ENCODE results near the gene RPLP2.
A peak's percentile ranks its signal among the peaks of the same experiment; 100 is the strongest.

Gene RPLP2

DNA sequence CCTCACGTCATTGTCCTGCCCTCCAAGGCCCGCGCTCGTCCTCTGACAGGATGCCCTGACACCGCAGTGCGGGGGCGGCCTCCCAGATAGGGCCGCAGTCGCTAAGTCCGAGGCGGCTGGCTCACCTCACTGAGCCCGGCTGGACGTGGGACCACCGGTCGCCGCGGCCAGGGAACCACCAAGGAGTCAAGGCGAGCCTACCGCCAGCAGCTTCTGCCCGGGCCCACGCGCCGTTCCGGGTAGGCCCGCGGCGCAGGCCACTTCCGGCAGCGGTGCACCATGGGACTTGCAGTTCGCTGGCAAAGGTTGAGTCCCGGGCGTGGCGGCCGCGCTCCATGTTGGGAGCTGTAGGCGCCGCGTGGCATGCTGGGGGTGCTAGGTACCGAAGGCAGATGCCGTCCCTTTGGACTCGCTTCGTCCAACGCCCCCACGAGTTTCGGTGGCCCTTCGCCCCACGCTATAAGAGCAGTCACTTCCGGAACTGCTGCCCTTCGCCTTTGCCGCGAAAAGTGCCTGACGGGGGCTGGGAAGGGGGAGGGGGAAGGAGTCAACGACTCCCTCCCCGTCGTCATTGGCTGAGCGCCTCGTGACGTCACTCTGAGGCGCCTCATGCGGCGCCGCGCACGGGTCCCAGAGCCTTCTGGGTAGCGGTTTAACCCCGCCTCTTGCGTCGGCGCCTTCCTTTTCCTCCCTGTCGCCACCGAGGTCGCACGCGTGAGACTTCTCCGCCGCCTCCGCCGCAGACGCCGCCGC, at the start of gene RPLP2:
Gene RPLP2 (plus strand): TSS at position 681 of the 753 bp plus-strand sequence. CDS start 268 bp downstream, outside the sequence.
- peak; percentile 96 to 100 (median 99) for DNase-seq

DNA sequence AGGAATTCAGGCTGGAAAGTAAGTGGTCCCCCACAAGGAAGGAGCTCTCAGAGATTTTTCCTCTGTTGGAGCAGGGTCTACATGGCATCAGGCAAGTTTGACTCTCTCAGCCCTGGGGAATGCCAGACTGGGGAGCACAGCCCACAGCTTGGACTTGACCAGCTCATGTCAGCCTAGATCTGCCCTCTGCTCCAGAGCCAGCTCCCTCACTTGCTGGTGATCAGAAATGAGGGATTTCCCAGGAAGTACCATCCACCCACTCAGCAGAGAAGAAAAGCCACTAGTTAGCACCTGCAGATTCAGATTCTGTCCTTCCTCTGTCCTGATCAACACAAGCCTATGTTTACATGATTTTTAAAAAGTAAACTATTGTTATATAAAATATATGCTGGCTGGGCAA, 49.5 kb upstream of the RPLP2 start:
- no peak for DNase-seq

DNA sequence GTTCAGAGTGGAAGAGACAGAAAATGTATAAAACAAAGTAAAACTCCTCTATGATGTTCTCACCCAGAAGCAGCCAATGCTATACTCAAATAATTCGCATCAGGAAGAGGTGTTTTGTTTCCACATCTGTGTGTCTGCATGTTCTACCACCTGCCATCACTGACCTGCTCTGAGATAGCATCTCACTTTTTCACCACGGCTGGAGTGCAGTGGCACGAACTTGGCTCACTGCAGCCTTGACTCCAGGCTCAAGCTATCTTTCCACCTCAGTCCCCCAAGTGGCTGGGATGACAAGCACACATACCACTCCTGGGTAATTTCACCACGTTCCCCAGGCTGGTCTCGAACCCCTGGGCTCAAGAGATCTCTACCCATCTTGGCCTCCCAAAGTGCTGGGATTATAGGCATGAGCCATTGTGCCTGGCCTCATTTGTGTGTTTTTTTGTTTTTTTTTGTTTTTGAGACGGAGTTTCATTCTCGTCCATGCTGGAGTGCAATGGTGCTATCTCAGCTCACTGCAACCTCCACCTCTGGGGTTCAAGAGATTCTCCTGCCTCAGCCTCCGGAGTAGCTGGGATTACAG, 48.1 kb upstream of the RPLP2 start:
- no peak for DNase-seq

DNA sequence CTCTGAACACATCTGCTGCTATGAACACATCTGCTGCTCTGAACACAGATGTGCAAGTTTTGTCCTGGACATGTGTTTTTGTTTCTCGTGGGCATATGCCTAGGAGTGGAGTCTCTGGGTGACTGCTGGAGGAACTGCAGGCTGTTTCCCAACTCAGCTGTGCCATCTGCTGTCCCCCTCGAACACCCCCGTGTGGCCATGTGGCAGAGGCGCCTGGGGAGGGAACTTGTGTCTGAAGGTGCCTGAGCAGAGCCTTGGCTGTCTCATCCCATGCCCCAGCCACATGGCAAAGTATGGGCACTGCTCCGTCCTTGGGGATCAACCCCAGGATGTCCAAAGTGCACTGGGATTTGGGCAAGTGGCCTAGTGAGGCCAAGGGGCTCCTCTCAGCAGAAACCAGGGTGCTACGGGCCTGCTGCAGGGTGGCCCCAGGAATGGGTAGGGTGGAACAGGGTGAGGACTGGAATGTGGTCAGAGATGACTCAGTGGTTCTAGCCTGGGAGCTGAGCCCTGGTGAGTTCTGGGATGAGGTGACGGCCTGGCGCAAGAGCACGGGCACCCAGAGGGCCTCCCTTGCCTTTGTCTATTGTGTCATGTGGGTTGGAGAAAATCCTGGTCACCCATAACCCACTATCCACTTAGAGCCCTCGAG, 47.2 kb upstream of the RPLP2 start:
- peak in 9 of 14 donors; percentile 21 to 84 (median 33) for DNase-seq

DNA sequence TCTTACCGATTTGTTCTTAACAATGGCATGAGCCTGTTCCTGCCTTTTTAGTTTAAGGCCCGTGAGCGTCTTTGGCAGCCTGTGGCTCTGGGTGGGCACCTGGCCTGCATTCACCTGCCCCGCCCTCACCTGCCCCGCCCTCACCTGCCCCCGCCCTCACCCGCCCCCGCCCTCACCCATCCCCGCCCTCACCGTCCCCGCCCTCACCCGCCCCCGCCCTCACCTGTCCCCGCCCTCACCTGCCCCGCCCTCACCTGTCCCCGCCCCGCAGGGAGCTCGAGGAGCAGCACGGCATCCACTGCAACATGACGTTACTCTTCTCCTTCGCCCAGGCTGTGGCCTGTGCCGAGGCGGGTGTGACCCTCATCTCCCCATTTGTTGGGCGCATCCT, 46.7 kb upstream of the RPLP2 start:
- no peak for DNase-seq

DNA sequence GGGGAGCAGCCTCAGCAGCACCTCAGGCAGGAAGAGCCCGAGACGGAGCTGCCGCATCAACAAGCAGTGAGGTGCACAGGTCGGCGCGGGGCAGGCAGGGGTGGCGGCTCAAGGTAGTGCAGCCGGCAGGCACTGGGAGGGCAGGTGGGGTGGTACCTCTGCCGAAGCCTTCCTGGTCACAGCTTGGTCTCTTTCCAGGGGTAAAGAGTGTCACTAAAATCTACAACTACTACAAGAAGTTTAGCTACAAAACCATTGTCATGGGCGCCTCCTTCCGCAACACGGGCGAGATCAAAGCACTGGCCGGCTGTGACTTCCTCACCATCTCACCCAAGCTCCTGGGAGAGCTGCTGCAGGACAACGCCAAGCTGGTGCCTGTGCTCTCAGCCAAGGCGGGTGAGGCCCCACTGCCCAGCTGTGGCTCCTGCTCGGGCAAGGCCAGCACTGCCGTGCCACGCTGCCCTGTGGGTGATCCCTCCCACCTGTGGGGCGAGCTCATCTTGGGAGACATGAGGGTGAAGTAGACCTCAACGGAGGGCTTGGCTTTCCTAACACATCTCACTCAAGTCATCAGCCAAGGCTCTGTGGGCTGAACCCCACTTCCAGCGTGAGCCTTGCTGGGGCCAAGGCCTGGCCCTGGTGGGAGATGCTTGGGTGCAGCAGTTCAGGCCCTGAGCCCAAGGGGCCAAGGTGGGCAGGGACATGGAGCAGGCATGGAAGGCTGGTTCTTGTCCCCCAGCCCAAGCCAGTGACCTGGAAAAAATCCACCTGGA, 46.0 kb upstream of the RPLP2 start:
- DNase-seq, result peak in 1 of 14 donors; percentile 30

DNA sequence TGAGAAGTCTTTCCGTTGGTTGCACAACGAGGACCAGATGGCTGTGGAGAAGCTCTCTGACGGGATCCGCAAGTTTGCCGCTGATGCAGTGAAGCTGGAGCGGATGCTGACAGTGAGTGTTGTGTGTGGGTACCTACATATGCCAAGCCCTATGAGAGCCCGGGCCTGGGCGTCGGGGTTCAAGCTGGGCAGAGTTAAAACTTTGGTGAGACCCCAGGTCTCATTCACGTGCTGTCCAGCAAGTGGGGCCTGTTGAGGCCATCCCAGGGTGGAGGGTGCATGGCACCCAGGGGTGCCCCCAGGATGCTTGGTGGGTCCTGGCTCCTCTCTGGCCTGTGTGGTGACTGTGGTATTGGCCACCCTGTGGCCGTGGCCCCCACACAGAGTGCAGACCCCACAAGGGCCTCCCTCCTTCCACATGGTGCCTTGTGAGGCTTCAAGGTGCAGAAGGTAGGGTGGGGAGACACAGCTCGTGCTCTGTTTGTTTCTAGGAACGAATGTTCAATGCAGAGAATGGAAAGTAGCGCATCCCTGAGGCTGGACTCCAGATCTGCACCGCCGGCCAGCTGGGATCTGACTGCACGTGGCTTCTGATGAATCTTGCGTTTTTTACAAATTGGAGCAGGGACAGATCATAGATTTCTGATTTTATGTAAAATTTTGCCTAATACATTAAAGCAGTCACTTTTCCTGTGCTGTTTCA, 45.3 kb upstream of the RPLP2 start:
- DNase-seq, result no peak

DNA sequence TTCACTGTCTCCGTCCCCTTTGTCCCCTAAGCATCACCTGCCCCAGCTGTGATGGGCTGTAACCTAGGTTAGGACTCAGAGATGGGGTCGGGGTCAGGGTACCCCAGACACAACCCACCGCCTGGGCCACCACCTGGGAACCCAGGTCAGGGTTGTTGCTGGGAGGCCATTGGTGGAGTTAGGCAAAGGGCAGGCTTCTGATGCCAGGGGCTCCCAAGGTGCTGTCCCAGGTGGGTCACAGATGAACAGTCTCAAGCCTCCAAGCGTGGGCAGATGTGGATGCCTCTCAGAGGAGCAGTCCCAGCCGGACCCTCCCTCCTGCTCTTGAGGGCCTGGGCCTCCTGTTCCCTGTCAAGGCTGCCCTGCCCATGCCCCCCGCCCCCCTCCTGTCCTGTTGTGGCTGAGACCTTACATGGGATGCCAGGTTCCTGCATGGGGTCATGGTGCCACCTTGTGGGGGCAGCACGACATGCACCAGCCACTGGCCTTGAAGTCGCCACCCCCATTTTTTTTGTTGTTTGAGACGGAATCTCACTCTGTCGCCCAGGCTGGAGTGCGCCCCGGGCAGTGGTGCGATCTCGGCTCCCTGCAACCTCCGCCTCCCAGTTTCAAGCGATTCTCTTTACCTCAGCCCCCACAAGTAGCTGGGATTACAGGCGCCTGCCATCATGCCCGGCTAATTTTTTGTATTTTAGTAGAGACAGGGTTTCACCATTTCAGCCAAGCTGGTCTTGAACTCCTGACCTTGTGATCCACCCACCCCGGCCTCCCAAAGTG, 44.6 kb upstream of the RPLP2 start:
- peak in 7 of 14 donors; percentile 18 to 53 (median 35) for DNase-seq

DNA sequence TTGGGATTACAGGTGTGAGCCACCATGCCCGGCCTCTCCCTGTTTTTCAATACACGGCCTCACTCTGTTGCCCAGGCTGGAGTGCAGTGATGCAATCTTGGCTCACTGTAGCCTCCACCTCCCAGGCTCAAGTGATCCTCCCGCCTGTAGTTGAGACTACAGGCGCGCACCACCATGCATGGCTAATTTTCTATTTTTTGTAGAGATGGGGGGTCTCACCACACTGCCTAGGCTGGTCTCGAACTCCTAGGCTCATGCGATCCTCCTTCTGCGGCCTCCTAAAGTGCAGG, 44.0 kb upstream of the RPLP2 start:
- DNase-seq, result no peak

DNA sequence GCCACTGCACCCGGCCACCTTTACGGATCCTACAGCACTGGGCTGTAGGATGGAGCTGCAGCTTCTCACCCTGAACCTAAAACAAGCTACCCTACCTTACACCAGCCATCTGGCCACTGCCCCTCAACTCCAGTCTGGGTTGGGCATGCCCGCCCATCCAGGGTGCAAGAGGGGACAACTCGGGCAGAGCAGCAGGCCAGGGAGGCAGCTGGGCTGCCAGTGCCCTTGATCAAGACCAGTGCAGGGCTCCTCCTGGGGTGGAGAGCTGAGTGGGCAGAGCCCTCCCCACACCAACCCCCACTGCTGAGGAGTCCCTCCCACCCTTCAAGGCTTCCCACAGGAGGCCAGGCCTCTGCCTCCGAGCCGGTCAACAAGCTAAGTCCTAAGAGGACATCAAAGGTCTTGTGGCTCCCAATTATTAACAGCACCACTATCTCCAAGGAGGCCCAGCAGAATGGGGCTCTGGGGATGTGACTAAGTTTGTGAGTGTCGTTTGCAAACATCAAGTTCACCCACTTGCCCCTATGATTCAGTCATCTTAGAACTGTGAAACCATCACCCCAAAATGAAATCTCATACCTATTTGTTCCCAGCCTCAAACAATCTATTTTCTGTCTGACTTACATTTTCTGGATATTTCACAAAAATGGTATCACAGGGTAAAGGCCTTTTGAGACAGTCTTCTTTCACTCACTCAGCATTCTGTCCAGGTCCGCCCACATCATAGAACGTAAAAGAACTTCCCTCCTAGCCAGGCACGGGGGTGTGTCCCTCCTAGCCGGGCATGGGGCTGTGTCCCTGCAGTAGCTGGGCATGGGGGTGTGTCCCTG, 43.4 kb upstream of the RPLP2 start:
- DNase-seq, result no peak

DNA sequence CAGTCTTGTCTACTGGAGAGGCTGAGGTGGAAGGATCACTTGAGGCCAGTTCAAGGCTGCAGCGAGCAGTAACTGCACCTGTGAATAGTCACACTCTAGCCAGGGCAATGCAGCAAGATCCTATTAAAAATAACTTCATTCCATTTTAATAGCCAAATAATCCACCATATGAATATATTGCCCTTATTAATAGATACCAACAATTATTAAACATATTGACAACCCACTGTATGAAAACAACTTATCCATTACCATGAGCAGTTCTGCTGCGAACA, 42.9 kb upstream of the RPLP2 start:
- no peak for DNase-seq

DNA sequence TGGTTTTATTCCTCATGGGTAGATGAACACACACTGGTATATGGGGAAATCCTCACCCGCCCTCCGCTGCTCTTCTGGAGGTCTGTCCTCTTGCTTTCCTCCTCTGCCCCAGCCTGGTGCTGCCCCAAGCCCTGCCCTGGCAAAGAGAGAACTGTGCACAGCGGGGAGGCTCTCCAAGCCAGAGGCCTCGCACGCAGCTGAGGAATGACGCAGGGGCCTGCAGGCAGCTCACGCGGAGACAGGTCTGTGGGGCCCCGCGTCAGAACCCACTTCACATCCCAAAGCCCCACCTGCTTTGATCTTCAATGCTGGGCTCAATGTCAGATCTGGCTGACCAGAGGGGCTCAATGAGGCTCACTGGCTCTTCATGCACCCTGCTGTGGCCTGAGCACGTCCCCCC, 42.5 kb upstream of the RPLP2 start:
- no peak for DNase-seq

DNA sequence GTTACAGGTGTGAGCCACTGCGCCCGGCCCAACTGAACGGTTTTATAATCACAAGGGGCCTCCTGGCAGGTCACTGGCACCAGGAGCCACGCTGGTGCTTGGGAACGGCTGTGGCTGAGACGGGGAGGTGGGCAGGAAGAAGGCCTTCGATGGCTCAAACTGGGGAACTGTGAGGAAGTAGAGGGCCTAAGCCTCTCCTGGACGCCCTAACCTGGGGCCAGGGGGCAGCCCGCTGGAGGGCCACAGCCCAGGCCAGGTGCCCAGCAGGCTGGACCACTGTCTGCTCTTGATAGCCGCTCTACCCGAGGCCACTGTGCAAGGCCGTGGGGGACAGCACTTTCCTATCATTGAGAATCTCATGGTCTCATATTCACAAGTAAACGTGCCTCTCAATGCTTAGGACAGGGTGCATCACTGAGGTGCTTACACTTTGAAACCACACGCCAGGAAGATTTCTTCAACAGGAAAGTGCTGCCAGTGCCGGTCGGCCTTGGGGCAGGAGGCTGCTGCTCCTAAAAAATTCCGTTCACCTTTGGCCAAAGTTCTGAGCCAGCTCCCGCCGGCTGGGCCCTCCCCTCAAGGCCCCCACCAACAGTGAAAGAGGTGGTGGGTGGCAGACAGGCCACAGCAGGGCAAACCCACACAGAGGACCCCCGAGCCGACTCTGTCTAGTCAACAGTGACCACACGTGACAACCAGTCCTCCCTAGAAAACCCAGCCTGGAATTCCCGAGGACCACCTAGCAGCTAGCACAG, 39.7 kb upstream of the RPLP2 start:
- DNase-seq, result no peak

DNA sequence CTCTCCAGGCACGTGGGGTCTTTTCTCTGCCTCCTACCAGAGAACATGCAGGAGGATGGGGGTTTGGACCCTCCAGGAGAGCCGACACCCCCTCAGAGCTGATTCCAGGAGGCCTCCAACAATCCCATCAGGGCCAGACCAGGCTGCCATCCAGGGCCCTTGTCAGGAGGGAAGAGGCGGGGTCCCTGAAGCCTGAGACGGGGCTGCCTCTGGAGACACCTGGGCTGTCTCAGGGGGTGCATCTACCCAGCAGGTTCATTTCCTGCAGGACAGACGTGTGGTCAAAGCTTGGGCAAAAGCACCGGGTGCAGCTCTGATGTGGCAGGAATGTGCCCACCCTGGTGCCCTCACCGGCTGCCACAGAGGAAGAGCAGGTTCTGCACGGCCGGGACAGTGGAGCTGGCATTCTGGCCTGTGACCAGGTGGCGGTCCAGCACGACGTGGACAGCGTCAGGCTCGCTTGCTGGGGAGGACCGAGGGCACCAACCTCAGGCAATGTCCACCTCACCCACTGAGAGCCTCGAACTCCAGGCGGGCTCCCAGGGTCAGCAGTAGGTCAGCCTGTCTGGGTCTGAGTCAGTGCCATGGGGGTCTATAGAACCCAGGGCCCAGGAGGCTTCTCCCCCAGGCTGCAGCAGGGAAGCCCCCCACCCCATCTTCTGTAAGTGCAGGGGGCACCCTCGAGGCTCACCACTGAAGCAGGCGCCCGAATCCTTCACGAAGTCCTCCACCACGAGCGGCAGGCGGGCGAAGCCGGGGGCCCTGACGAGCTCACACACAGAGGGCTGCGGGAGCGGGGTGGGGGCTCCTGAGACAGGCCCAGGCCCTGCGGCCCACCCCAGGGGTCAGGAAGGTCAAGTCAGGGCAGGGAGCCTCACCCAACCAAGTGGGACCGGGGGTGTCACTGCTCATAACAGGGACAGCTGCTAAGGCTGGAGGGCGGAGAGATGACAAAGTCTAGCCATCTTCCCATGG, 38.8 kb upstream of the RPLP2 start:
- no peak for DNase-seq

DNA sequence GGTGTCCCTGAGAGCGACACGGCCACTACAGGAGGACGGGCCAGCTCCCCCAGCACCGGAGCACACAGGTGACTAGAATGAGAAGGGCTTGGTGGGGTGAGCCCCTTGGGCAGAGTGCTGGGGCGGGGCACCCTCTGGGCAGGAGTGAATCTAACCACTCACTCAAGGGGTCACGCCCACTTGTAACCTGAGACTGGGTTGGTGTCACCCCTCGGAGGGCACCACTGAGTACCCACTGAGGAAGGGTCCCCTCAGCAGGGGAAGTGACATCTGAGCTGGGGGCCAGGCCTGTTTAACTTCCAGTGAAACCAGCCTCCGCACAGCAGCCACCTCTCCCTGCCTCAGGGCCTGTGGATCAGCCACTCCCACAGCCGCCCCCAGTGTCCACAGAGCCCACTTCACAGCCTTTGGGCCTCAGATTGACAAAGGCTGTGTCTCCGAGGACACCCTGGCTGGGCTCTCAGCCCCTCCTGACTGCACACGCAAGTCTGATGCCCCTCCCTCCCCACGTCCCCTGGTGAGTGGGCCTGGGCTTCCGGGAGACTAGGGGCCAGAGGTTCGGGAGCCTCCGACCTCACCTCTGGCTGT, 38.1 kb upstream of the RPLP2 start:
- DNase-seq, result no peak

DNA sequence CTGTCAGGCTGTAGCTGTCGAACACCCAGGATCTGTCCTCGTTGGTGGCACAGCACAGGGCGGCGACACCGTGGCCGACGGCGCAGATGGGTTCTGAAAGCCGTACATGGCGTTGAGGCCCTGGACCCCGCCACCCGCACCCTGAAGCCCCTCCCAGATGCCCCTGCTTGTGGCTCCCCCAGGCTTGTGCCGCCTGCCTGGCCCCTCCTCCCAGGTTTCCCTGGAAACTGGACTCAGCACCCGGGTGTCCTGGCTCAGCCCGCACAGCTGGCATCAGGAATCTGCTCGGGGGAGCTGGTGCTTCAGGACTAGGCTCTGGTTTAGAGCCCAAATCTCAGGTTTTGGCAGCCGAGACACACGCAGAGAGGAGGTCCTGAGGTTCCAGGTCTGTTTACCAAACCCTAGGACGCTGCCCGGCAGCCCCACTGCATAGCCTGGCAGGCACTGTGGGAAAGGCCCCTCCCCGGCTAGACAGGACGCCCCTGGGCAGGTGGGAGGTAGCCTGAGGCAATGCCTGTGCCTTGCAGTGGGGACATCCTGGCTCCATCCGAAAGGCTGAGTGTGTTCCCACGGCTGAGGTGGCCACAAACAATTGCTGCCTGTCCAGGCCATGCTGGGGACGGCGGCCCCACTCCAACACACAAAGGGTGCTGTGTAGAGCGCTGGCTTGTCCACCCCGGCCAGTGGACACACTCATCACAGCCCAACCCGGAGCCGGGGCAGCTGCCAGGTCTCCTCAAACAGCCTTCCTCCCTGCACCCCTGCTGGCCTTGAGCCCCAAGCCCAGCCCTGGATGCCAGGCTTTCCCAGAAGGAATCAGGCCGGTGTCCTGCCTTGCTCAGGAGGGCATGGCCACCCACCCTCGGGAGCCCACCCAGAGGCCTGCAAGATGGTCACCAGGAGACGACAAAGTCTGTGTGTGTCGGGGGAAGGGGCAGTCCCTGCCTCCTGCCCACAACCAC, 37.1 kb upstream of the RPLP2 start:
- DNase-seq, result peak in 13 of 14 donors; percentile 64 to 97 (median 86)

DNA sequence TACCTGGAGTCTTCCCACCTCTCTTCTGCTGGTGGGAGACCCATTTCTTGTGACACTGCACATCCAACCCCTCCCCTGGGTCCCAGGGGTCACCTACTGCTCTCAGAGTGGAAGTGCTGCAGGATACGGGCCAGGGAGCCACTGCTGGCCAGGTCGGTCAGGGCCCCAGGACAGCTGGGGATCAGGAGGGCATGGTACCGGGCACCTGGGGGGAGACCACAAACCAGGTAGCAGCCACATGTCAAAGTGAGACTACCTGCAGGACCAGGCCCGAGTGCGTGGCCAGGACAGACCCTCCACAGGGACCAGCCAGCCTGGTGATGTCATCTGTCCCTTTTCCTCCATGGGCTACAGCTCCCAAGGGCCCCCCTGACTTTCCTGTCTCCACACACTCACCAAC, 36.3 kb upstream of the RPLP2 start:
- DNase-seq, result no peak
